H1 (cell line): ENCODE data around the gene TSC22D4. TPM values are rescaled to one million over a fixed set of nuclear protein-coding genes. Genes with fewer than 3 reads are reported as not detected.

Experiments
- CTBP2 ChIP-seq: IDR thresholded peaks from 2 replicates; pipeline ENCODE4 v1.7.0; 2011; ENCODE audit warnings: borderline replicate concordance, mild to moderate bottlenecking, moderate library complexity, mixed read lengths, low read length; ENCODE audit not compliant: insufficient read depth, insufficient read length
- CTCF ChIP-seq, 3 experiments: IDR thresholded peaks; 1 replicate in 2 of 3; 2 replicates in 1 of 3; pipeline versions ENCODE4 v1.5.1 to v1.6.1; 2011; ENCODE audit warnings: low read length in 3 of 3, mild to moderate bottlenecking in 3 of 3, inconsistent platforms in 2 of 3, low read depth in 1 of 3, moderate library complexity in 1 of 3; ENCODE audit not compliant: insufficient read depth in 1 of 3; ENCODE audit errors: control extremely low read depth in 1 of 3
- EGR1 ChIP-seq: IDR thresholded peaks from 2 replicates; pipeline ENCODE4 v1.6.1; 2011; ENCODE audit warnings: low read depth, low read length, borderline replicate concordance
- HDAC2 ChIP-seq, 2 experiments: fragments of 300-600 bp in 1 of 2; sonication (generic) in 1 of 2; IDR thresholded peaks; 2 replicates each; pipeline ENCODE4 v1.6.1; 2011 to 2012; ENCODE audit warnings: low read depth in 2 of 2, low read length in 2 of 2, mild to moderate bottlenecking in 2 of 2, moderate library complexity in 2 of 2, borderline replicate concordance in 1 of 2, inconsistent platforms in 1 of 2
- SIRT6 ChIP-seq: IDR thresholded peaks from one replicate; pipeline ENCODE4 v1.7.1; 2012; ENCODE audit warnings: low read length, inconsistent platforms
- TAF1 ChIP-seq: IDR thresholded peaks from 2 replicates; pipeline ENCODE4 v1.6.1; 2011; ENCODE audit warnings: mild to moderate bottlenecking, low read depth, low read length
- polyA plus RNA-seq, 7 experiments: library from polyadenylated mRNA; depleted of rRNA in 3 of 7; stranded (reverse) in 5 of 7; unstranded in 2 of 7; fragments of >200 nt in 5 of 7; fragments of 200-250 nt in 2 of 7; gene quantifications; 1 replicate in 5 of 7; 2 replicates in 1 of 7; 4 replicates in 1 of 7; pipeline versions ENCODE4 v1.2.1 to v1.2.3, GENCODE V29; 2011 to 2013; ENCODE audit warnings: missing spikeins in 2 of 7, mixed read lengths in 2 of 7
- total RNA-seq: library from RNA; stranded (reverse); fragmentation: NEBNext Ultra II Directional; extraction: Animal tissue kit (Norgen Biotek cat#: 25700); gene quantifications from 2 replicates; pipeline ENCODE4 v1.2.1, GENCODE V29; 2021

TSC22D4 gene
- total and polyA plus RNA-seq, 2 of the 8 experiments (the other 6 are each of a cell fraction or from before 2014, with no cell fraction given), result 13.2 to 20.3 TPM

DNA sequence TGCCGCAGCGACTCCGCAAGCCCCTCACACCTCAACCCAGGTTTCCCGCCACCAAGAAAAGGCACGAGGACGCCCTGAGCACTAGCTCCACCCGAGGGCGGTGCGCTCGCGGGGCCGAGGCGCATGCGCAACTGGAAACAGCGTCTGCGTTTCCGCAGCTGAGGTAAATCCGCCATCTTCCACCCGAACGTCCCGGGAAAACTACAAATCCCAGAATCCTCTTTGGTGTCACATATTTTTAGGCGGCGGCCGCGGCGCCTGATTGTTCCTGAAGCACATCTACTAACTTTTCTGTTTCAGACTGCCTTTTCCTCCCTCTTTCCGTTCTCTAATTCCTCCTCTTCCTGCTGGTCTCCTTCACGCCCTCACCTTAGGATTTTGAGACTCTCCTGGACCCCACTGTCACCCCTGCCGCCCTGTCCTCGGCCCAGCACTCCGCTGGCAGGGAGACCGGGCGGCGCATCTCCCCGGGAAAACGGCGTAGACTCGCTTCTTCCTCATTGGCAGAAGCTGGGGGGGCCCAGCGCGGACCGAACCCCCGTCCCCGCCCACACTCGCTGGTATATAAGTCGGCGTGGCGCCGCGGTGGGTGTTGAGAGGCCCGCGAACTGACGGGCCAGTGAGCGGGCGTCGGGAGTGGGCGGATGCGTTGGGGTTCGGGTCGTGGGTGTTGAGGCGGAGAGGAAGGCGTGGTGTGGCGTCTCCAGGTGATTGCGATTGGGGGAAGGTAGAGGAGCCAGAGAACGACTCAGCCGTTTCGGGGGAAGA, 50.6 kb downstream of the TSC22D4 start, which contains the start of gene ZCWPW1 (continued):
- peak; percentile 94 for TF ChIP-seq TAF1
- TF ChIP-seq CTBP2, result no peak
- peak; percentile 86 to 100; a peak in 2 of 4 replicates for TF ChIP-seq HDAC2 (IDR thresholded peaks at IDR 0.05; ENCODE audit: borderline replicate concordance in 1 of 2, low read depth in 2 of 2, low read length in 2 of 2)
- TF ChIP-seq CTCF (IDR thresholded peaks at IDR 0.05; ENCODE audit: control extremely low read depth in 1 of 3, insufficient read depth in 1 of 3, low read depth in 1 of 3, low read length in 3 of 3), result 0 out of 4 replicates have a peak, but pooled peaks of 1 of the 3 experiments have one; percentile 6
- TF ChIP-seq SIRT6, result no peak
- peak; percentile 28; the same call in 1 of the 2 replicates for TF ChIP-seq EGR1
